DMS114 treated with DMSO at 0.1 percent for 48 hours (cell line): Measurements from ENCODE around the gene RSPH3.
"Not testable (repeated sequence)": the region's sequence is repeated elsewhere in the genome, so short reads cannot be mapped to it uniquely, and the experiment has no call there.

Source experiments
- DNase-seq: peaks from one replicate; lab custom pipeline; 2025; ENCODE audit not compliant: unreplicated experiment; lab: John Stamatoyannopoulos, UW

The RSPH3 gene

DNA sequence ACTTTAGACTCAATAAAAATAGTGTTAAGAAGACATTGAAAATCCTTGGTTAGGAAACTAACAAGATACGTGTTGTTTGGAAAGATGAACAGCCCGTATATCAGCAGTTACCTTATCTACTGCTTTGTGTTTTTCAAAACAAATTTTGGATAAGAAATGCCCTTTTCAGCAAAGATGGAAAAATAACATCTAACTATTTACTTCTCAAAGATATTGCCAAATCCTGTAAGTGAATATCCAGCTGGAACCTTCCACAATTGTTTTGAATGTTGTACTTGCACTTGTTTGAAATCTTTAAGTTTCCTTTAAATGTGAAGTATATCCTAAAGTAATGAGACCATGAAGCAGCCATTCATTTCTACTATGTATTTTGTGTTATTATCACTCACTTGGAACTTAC is 30.2 kb upstream of the RSPH3 start:
- no peak for DNase-seq

DNA sequence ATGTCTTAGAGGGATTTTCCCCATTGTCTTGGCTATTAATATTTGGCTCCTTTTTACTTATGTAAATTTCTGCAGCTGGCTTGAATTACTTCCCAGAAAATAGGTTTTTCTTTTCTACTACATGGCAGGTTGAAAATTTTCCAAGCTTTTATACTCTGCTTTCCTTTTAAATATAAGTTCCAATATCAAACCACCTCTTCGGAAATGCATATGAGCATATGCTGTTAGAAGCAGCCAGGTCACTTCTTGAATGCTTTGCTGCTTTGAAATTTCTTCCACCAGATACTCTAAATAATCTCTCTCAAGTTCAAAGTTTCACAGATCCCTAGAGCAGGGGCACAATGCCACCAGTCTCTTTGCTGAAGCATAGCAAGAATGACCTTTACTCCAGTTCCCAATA is 25.2 kb upstream of the RSPH3 start:
- DNase-seq, result not testable (repeated sequence)

DNA sequence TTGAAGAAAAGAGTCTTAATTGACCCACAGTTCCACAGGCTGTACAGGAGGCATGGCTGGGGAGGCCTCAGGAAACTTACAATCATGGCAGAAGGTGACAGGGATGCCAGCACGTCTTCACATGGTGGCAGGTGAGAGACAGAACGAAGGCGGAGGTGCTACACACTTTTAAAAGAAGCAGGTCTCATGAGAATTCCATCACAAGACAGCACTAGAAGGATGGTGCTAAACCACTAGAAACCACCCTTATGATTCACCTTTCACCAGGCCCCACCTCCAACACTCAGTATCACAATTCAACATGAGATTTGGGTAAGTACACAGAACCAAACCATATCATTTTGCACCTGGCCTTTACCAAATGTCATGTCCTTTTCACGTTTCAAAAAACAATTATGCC is 23.9 kb upstream of the RSPH3 start:
- no peak for DNase-seq

DNA sequence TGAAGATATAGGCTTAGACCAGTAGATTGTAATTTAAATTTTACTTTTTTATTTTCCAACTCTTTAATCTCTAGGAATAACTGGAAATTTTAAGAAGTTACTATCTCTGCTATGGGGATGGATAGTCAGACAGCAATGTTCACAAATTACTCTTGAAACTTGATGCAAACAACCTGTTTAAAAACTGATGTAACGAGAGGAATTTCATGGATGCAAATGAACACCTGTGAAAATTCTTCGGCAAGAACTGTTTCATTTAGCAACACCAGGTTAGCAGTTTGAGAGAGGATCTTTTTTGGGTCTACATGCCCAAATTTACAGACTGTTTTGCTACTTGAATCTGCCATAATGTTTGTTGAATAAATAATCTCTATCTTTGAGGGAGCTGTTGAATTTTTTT is 20.0 kb upstream of the RSPH3 start:
- no peak for DNase-seq

DNA sequence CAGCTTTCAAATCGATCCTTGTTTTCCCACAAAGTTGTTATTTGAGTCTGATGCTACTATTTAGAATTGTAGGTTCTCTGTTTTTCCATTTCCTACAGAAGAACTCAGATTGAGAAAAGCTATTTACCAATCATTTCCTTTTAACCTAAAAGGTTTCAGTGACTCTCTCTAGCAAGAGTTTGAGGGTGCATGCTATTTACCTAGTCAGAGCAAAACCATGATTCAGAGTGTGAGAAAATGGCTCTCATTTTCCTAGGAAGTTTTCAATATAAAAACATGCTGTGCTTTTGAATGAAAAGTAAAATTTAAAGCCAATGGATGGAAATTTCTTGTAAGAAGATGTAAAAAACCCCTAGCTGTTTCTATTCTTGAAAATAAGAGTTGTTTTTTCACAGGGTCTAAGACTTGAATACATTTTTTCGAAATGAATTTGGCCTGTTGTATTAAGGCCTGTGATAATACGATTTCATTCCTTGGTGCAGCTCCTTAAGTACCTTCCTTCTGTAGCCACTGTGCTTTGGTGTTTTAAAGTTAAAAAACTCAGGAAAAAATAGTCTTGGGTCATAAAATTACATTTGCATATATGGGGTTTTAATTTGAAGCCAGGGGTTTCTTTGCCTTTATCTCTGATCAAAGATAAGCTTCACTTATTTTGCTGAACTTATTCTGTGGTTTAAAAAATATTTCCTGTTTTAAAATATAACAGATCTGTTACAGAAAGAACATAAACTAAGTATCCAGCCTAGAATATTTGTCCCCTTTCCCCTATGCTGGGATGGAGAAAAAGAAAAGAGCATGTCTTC is 18.0 kb upstream of the RSPH3 start:
- DNase-seq, result no peak

DNA sequence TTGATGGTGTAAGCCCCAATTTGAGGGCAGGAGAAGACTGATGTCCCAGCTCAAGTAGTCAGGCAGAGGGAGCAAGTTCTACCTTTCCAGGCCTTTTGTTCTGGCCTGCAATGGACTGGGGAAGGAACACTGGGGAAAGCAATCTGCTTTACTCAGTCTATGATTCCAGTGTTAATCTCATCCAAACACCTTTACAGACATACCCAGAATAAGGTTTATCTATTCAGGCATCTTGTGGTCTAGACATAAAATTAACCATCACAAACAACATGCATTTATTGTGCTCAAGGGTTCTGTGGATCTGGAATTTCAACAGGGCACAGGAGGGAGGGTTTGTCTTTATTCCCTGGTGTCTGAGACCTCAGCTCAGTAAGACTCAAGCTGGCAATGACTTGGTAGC is 14.4 kb upstream of the RSPH3 start:
- no peak for DNase-seq

DNA sequence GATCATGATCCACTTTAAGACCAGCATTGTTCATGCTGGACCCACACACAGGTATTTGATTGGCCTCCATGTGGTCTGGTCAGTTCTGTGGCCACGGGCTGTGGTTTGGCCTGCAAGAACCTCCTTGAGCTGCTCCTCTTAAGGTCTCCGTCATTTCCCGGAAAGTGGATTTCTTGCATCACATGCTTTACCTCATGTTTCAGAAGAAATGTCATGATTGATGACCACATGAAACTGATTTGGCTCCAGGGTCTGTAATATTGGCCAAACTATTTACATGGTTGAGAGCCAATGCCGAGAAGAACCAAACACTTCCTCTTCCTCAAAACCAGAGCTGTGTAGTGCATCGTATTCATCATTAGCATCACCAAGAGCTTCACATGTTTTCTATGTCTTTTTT is 13.2 kb upstream of the RSPH3 start:
- DNase-seq, result no peak

DNA sequence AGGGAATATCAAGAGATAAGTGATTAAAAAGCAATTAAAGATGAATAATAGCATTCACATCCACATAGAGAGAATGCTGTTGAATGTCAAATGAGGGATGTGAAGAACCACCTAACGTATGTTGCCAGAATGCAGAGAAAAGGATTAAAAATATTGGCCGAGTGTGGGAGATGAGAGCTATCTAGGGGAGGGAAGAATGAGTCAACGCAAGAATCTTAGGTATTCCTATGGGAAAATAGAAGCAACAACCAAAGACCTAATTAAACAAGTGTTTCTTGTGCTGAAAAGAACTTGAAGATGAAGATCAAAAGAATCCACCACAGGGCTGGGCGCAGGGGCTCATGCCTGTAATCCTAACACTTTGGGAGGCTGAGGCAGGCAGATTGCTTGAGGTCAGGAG is 12.2 kb upstream of the RSPH3 start:
- no peak for DNase-seq

DNA sequence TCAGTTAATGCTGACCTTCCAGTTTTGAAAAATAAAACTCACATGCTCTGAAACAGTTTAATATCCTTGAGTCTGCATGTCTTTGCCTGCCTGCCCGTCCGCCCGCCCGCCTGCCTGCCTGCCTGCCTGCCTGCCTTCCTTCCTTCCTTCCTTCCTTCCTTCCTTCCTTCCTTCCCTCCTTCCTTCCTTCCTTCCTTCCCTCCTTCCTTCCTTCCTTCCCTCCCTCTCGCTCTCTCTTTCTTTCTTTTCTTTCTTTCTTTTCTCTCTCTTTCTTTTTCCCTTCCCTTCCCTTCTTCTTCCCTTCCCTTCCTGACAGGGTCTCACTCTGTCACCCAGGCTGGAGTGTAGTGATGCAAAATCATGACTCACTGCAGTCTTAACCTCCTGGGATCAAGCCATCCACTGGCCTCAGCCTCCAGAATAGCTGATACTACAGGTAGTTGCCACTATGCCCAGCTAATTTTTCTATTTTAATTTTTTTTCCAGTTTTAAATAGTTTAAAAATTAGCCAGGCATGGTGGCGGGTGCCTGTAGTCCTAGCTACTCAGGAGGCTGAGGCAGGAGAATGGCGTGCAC is 10.1 kb upstream of the RSPH3 start:
- not testable (repeated sequence) for DNase-seq

DNA sequence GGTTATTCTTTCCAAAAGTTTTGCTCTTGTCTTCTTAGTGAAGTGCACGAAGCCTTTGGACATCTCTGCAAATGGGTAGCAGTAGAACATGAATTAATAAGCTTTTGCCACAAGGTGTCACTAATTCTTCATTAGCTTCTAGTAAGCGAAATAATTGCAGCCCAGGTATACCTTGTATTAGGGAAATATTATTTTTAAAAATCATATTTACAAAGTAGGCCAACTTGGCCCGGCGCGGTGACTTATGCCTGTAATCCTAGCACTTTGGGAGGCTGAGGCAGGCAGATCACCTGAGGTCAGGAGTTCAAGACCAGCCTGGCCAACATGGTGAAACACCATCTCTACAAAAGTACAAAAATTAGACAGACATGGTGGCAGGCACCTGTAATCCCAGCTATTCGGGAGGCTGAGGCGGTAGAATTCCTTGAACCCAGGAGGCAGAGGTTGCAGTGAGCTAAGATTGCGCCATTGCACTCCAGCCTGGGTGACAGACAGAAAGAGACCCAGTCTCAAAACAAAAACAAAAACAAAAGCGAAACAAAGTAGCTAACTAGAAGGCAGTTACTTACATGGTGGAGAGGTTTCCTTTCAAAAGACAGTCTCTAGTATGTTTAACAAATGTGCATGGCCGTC is 8.8 kb upstream of the RSPH3 start:
- DNase-seq, result no peak

DNA sequence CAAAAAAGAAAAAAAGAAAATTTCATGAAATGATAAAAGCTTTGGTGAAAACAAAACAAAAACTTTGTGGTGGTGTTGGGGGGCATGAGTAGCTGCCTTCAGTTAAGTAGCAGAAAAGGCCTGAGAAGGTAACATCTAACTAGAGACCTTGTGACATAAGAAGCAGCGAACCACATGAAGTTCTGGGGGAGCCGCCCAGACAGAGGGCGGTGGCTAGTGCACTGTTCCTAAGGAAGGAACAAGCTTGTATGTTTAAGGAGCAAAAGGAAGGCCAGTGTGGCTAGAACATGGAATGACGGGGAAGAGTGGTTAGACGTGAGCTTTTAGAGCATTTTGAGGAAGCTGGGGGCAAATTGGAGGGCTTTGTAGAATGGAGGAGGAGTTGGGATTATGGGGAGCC is 7.5 kb upstream of the RSPH3 start:
- DNase-seq, result no peak

DNA sequence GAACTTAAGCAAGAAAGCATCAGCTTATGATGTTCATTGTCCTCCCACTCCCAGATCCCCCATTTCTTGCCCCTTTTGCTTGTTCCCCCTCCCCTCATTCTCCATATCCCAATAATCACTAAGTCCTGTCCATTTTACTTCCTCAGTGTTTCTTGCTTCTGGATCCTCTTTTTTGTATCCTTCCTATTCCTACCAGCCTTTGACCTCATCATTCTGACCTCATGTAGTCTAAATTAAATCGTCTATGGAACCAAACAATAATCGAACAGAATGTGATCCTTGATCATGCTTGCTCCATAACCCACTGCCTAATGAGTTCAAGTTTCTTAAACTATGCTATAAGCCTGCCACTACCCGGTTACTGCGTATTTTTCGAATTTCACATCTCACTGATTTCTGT is 5.4 kb upstream of the RSPH3 start:
- DNase-seq, result no peak

DNA sequence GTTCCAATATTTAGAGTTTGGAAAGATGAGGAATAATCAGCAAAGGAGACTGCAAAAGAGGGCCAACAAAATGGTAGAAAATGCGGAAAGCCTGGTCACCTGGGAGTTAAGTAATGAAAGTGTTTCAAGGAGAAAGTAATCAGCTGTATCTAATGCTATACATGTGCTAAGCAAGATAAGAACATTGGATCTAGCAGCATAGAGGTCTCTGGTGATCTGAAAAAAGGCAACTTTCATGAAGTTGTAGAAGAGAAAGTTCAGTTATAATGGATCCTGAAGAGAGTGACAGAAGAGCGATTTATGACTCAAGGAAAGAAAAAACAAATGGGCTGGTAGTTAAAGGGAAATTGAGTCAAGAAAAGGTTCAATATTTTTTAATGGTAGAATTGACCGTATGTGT is 4.6 kb upstream of the RSPH3 start:
- no peak for DNase-seq

DNA sequence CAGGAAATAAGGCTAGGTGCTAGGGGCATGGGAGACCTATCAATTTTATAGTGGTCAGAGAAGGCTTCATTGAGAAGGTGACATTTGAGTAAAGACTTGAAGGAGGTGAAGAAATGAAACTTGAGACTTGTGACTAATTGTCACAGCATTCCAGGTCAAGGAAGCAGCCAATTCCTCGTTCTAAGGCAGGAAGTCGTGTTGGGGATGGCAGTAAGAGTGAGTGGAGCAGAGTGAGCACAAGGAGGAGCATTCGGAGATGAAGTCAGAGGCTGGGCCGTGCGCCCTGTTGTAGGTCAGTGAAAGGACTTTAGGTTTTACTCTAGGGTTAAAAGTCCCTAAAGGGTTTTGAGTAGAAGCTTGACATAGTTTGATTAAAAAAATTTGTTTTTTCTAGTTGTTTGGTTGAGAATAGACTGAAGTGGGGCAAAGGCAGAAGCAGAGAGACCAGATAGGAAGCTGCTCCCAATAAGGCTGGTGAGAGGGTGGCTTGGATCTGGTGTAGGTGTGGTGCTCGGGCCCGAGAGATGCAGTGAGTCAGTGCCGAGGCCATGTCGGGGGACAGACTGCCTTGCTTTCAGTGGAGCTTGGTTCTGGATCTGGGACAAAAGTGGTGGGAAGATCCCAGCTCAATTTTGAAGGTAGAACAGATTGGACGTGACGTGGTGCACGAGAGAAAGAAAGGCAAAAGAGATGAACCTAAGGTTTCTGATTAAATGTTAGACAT is 2.6 kb upstream of the RSPH3 start:
- no peak for DNase-seq

DNA sequence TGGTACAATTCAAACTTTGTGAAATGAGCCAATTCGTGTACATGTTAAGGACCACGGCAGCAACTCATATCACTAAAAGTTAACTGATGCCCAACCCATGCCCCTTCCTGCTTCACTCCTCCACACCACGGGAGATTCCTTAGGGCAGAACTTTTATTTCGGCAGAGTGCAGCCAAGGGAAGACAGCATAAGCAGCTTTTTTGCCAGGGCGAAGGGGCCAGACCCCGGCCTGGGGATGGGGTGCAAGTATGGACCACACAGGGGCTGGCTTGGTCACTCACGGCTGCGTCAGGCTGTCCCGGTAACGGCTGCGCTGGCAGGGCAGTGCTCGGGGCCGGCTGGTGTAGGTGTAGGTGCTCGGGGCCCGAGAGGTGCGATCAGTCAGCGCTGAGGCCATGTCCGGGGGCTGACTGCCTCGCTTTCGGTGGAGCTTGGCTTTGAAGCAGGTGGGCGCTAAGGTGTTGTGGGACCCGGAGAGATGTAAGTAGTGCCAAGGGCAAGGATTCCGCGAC is 792 bp downstream of the RSPH3 start:
- no peak for DNase-seq

DNA sequence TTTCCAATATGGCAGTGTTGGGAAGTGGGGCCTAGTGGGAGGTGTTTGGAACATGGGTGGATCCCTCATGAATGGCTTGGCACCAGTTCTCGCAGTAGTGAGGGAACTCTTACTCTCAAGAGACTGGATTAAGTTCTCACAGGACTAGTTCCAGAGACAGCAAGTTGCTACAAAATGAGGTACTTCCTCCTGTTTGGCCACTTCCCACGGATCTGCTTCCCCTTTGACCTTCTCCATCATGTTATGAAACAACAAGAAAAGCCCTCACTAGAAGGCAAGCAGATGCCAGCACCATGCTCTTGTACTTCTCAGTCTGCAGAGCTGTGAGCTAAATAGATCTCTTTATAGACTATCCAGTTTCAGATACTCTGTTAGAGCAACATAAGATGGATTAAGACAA is 3.1 kb downstream of the RSPH3 start:
- no peak for DNase-seq

DNA sequence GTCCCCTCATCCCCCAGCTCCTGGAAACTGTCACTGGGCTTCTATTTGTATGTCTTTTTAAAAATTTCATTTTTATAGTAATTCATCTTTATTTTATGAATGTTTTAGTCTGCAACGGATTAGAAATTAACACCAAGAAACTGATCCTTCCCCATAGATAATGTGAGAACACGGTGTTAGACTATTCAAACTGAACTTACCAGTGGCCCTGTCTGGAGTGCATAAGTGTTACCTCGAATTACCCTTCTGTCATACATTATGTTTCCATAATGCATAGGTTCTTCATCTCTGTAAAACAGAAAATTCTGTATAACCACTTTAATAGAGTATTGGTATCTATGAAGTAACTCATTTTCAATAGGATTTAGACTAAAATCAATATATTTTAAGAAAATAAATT is 6.4 kb downstream of the RSPH3 start:
- DNase-seq, result no peak

DNA sequence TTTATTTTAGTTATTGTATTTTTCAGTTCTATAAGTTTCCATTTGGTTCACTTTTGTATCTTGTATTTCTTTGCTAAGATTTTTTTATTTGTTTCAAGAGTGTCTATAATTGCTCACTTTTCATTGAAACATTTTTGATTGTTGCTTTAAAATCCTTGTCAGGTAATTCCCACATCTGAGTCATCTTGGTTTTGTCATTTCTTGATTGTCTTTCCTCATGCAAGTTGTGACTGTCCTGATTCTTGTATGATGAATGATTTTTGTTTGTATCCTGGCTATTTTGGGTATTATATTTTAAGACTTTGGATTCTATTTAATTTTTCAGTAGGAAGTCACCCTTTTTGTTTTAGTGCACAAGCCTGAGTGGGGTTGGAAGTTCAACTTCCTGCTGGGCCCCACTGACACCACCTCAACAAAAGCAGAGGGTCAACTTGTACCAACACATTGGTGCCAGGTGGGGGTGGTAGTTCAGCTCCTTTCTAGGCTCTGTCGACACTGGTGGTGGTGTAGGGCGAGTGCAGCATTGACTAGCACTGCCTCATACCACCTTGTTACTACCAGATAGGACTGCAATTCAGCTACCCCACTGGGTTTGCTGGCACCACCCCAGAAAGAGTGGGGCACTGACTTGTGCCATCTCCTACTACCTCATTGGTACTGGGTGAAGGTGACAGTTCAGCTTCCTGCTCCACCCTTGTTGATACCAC is 8.8 kb downstream of the RSPH3 start:
- DNase-seq, result no peak

DNA sequence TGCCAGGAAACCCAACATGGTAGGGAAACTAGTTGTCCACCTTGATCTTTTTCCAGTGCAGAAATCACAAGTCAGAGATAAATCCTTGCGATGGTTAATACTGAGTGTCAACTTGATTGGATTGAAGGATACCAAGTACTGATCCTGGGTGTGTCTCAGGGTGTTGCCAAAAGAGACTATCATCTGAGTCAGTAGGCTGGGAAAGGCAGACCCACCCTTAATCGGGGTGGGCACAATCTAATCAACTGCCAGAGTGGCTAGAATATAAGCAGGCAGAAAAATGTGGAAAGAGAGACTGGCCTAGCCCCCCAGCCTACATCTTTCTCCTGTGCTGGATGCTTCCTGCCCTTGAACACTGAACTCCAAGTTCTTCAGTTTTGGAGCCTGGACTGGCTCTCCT is 10.3 kb downstream of the RSPH3 start:
- DNase-seq, result not testable (repeated sequence)

DNA sequence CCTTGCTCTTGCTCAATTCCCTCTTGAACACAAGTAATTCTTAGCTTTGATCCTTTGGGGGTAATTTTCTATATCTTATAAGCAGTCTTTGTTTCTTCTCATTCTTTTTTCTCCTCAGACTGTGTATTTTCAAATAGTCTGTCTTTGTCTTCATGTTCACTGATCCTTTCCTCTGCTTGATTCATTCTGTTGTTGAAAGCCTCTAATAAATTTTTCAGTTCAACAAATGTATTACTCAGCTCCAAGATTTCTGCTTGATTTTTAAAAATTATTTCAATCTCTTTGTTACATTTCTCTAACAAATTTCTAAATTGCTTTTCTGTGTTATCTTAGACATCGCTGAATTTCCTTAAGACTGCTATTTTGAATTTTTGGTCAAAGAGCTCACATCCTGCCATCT is 11.5 kb downstream of the RSPH3 start:
- no peak for DNase-seq

DNA sequence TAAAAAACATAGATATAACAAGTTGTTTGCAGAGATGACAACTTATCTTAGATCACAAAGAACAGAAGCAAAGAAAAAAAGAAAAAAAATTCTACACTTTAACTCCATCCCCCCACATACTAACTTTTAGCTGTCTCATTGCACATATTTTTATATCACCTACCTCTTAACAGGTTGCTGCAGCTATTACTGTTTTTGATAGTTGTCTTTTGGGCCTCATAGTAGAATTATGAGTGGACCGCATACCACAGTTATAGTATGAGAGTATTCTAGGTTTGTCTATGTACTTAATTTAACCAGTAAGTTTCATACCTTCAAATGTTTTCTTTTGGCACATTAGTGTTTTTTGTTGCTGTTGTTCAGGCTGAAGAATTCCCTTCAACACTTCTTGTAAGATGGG is 12.3 kb downstream of the RSPH3 start:
- DNase-seq, result no peak
